Measurements from ENCODE around the gene PHF23. TPM values are rescaled to one million over a fixed set of nuclear protein-coding genes. Genes with fewer than 3 reads are reported as not detected.
A peak's percentile ranks its signal among the peaks of the same experiment; 100 is the strongest.
"Not testable (repeated sequence)": the region's sequence is repeated elsewhere in the genome, so short reads cannot be mapped to it uniquely, and the experiment has no call there.

Gene PHF23
- total RNA-seq, 1 experiment from 2014 or later, result 110 TPM

- H3K9me3 ChIP-seq (ENCODE audit: control insufficient read depth, low read depth, low read length), result no peaks in the 10 kb centered on the region
- no peaks in the 10 kb centered on the region for H3K27me3 ChIP-seq (ENCODE audit: insufficient read depth, low read length)
- H4K8ac ChIP-seq (replicated peaks; ENCODE audit: insufficient read length, low read depth, low read length), result no peak overlapping the region
- H2BK15ac ChIP-seq (ENCODE audit: low read depth, low read length), result no peak overlapping the region
- no peak overlapping the region for H4K5ac ChIP-seq (ENCODE audit: insufficient read length, low read depth, low read length)
- no peak overlapping the region for H3K4ac ChIP-seq (ENCODE audit: low read depth, low read length)
- no peaks in the 10 kb centered on the region for H4K20me1 ChIP-seq (ENCODE audit: control insufficient read depth, insufficient read depth, insufficient read length)
- no peak overlapping the region for H3K4me2 ChIP-seq (ENCODE audit: insufficient read depth, insufficient read length, low read length)
- H3K14ac ChIP-seq (ENCODE audit: insufficient read depth, low read length), result no peak overlapping the region
- H3K56ac ChIP-seq (ENCODE audit: insufficient read length, low read depth, low read length), result no peak overlapping the region
- no peak for DNase-seq
- H3K23me2 ChIP-seq (ENCODE audit: insufficient read length, low read depth, low read length, poor library complexity, severe bottlenecking), result peaks cover 8% of the 10 kb centered on the region
- H3K4me1 Mint-ChIP-seq, result peaks cover 29 to 35% of the 10 kb centered on the region in 2 experiments
- TF ChIP-seq CTCF (conservative IDR thresholded peaks at IDR 0.05), result no peak
- WGBS (ENCODE audit: extremely low coverage, insufficient read length, low lambda C conversion rate), result no CpG with 5 or more reads among the region's 5 CpGs
- no peak overlapping the region for H3K23ac ChIP-seq (ENCODE audit: insufficient read length, low read depth, low read length)
- H2AK5ac ChIP-seq (ENCODE audit: insufficient read length, low read length), result no peak overlapping the region
- H3T11ph ChIP-seq (ENCODE audit: low read length), result no peak overlapping the region
- no peak overlapping the region for H2AFZ ChIP-seq (ENCODE audit: low read length)
- H3K27ac ChIP-seq (ENCODE audit: insufficient read length, low read depth, low read length), result no peak overlapping the region
- no peak overlapping the region for H3K9ac ChIP-seq (ENCODE audit: extremely low read depth, insufficient read length, low read length)
- peaks cover 23 to 35% (median 34%) of the 10 kb centered on the region in 3 experiments for H3K36me3 Mint-ChIP-seq (ENCODE audit: insufficient read depth in 1 of 3, low read depth in 3 of 3)
- H3K27ac Mint-ChIP-seq, result peak overlapping the region in 2 of 3 experiments; percentile 29 to 32; a peak in 2 of 7 replicates
- no peak overlapping the region for H2BK20ac ChIP-seq (ENCODE audit: low read depth, low read length, poor library complexity, severe bottlenecking)
- peak overlapping the region in 1 of 2 experiments; percentile 47; a peak in 1 of 5 replicates for H3K4me3 Mint-ChIP-seq
- H2BK5ac ChIP-seq (ENCODE audit: insufficient read length, low read length), result no peak overlapping the region
- H3K79me2 ChIP-seq (ENCODE audit: insufficient read depth, low read length), result peaks cover 23% of the 10 kb centered on the region; the same call in 1 of the 2 replicates
- H3K18ac ChIP-seq (ENCODE audit: insufficient read length, low read depth, low read length), result no peak overlapping the region
- H3K27me3 Mint-ChIP-seq (ENCODE audit: low read depth), result no peaks in the 10 kb centered on the region; the same call in 1 of the 2 replicates
- H3K4me1 ChIP-seq (ENCODE audit: insufficient read depth, low read length), result no peaks in the 10 kb centered on the region; the same call in 1 of the 2 replicates
- H4K91ac ChIP-seq (ENCODE audit: insufficient read length, low read depth, low read length), result no peak overlapping the region
- H2BK12ac ChIP-seq (ENCODE audit: insufficient read length, low read depth, low read length), result no peak overlapping the region
- peaks cover 13% of the 10 kb centered on the region for H3K79me1 ChIP-seq (ENCODE audit: insufficient read depth, low read depth, low read length, poor library complexity, severe bottlenecking)
- no peak overlapping the region for H2BK120ac ChIP-seq (ENCODE audit: low read depth, low read length, poor library complexity, severe bottlenecking)
- no peaks in the 10 kb centered on the region; a peak in 1 of 5 replicates for H3K9me3 Mint-ChIP-seq
Observed at GRCh38 chr17:7246779-7247178, 7.5 kb upstream of the PHF23 start.

- not testable (repeated sequence) for H3K23ac ChIP-seq (ENCODE audit: insufficient read length, low read depth, low read length); H4K91ac ChIP-seq (ENCODE audit: insufficient read length, low read depth, low read length); H3K27me3 ChIP-seq (ENCODE audit: insufficient read depth, low read length); H2BK15ac ChIP-seq (ENCODE audit: low read depth, low read length); H2BK120ac ChIP-seq (ENCODE audit: low read depth, low read length, poor library complexity, severe bottlenecking); H3K79me1 ChIP-seq (ENCODE audit: insufficient read depth, low read depth, low read length, poor library complexity, severe bottlenecking); H3K79me2 ChIP-seq (ENCODE audit: insufficient read depth, low read length); H3K18ac ChIP-seq (ENCODE audit: insufficient read length, low read depth, low read length); H3K27me3 Mint-ChIP-seq (ENCODE audit: low read depth); H3K56ac ChIP-seq (ENCODE audit: insufficient read length, low read depth, low read length); H3K9me3 ChIP-seq (ENCODE audit: control insufficient read depth, low read depth, low read length); H2BK12ac ChIP-seq (ENCODE audit: insufficient read length, low read depth, low read length); H2BK20ac ChIP-seq (ENCODE audit: low read depth, low read length, poor library complexity, severe bottlenecking); H3K4me2 ChIP-seq (ENCODE audit: insufficient read depth, insufficient read length, low read length); H3K23me2 ChIP-seq (ENCODE audit: insufficient read length, low read depth, low read length, poor library complexity, severe bottlenecking); H4K5ac ChIP-seq (ENCODE audit: insufficient read length, low read depth, low read length); H3T11ph ChIP-seq (ENCODE audit: low read length); H3K4ac ChIP-seq (ENCODE audit: low read depth, low read length); H2AFZ ChIP-seq (ENCODE audit: low read length); H3K14ac ChIP-seq (ENCODE audit: insufficient read depth, low read length); H3K27ac ChIP-seq (ENCODE audit: insufficient read length, low read depth, low read length); DNase-seq; H4K8ac ChIP-seq (replicated peaks; ENCODE audit: insufficient read length, low read depth, low read length); H3K9me3 Mint-ChIP-seq; H2AK5ac ChIP-seq (ENCODE audit: insufficient read length, low read length); H2BK5ac ChIP-seq (ENCODE audit: insufficient read length, low read length); H4K20me1 ChIP-seq (ENCODE audit: control insufficient read depth, insufficient read depth, insufficient read length); H3K9ac ChIP-seq (ENCODE audit: extremely low read depth, insufficient read length, low read length); H3K4me1 ChIP-seq (ENCODE audit: insufficient read depth, low read length)
- peaks cover 36 to 37% of the 10 kb centered on the region in 2 experiments for H3K4me1 Mint-ChIP-seq
- peak overlapping the region; percentile 95 to 97; a peak in 3 of 5 replicates for H3K4me3 Mint-ChIP-seq
- no CpG with 5 or more reads among the region's 10 CpGs for WGBS (ENCODE audit: extremely low coverage, insufficient read length, low lambda C conversion rate)
- peaks cover 27 to 49% (median 47%) of the 10 kb centered on the region in 3 experiments for H3K36me3 Mint-ChIP-seq (ENCODE audit: insufficient read depth in 1 of 3, low read depth in 3 of 3)
- H3K27ac Mint-ChIP-seq, result peak overlapping the region in 1 of 3 experiments; percentile 88; a peak in 2 of 7 replicates
Observed at GRCh38 chr17:7243838-7244237, 4.6 kb upstream of the PHF23 start.
